Natural killer cell (primary cell): ENCODE measurements around the gene ITM2C. TPM values are rescaled to one million over a fixed set of nuclear protein-coding genes. Genes with fewer than 3 reads are reported as not detected.

Source experiments
- ATAC-seq, 3 donors: fragments of 150-1000 bp in 2 of 3; fragments of 200-7000 bp in 1 of 3; cut with Tn5 transposase; 1 replicate in 1 of 3; 2 replicates in 2 of 3; pipeline ENCODE4 v1.10.0; 2021; ENCODE audit warnings: mild to moderate bottlenecking in 2 of 3, moderate library complexity in 2 of 3
- DNase-seq, 2 donors: peaks; one replicate each; pipeline versions ENCODE4 v3.0.0 to v3.0.0-alpha.2; 2013 to 2021; ENCODE audit warnings: mixed read lengths in 1 of 2
- H3K27ac ChIP-seq: one replicate; pipeline ENCODE4 v1.5.1; 2013; ENCODE audit warnings: mild to moderate bottlenecking, low read length
- H3K27me3 ChIP-seq: one replicate; pipeline ENCODE4 v1.6.1; 2013; ENCODE audit warnings: low read length; ENCODE audit not compliant: control insufficient read depth, insufficient read depth
- H3K36me3 ChIP-seq: one replicate; pipeline ENCODE4 v1.6.1; 2013; ENCODE audit warnings: low read length; ENCODE audit not compliant: control insufficient read depth, insufficient read depth
- H3K4me1 ChIP-seq: one replicate; pipeline ENCODE4 v1.6.1; 2013; ENCODE audit warnings: low read length; ENCODE audit not compliant: control insufficient read depth, insufficient read depth
- H3K4me3 ChIP-seq: one replicate; pipeline ENCODE4 v1.5.1; 2013; ENCODE audit warnings: low read length
- H3K9me3 ChIP-seq: one replicate; pipeline ENCODE4 v1.6.1; 2013; ENCODE audit warnings: low read length; ENCODE audit not compliant: control insufficient read depth, insufficient read depth
- H3K27ac Mint-ChIP-seq, 2 donors: one replicate each; pipeline ENCODE4 v1.8.0; 2022; ENCODE audit warnings: mild to moderate bottlenecking in 2 of 2, mixed read lengths in 2 of 2, moderate library complexity in 1 of 2
- H3K27me3 Mint-ChIP-seq, 2 donors: one replicate each; pipeline ENCODE4 v1.8.0; 2022; ENCODE audit warnings: low read depth in 2 of 2, mixed read lengths in 2 of 2
- H3K36me3 Mint-ChIP-seq: one replicate; pipeline ENCODE4 v1.8.0; 2022; ENCODE audit warnings: mixed read lengths
- H3K4me1 Mint-ChIP-seq, 2 donors: one replicate each; pipeline ENCODE4 v1.8.0; 2022; ENCODE audit warnings: mixed read lengths in 2 of 2
- H3K4me3 Mint-ChIP-seq: one replicate; pipeline ENCODE4 v1.8.0; 2022; ENCODE audit warnings: mild to moderate bottlenecking, moderate library complexity, mixed read lengths
- H3K9me3 Mint-ChIP-seq, 2 donors: one replicate each; pipeline ENCODE4 v1.8.0; 2022; ENCODE audit warnings: mixed read lengths in 2 of 2
- WGBS: methylation state at CpG from one replicate; pipeline ENCODE4 v1.1.7; 2013; ENCODE audit warnings: missing lambda C conversion rate; ENCODE audit not compliant: insufficient coverage; 5-methylcytosine and 5-hydroxymethylcytosine counted together
- intact Hi-C: fragments of 100-400 bp; cut with micrococcal nuclease; formaldehyde crosslinking; loops from one replicate; pipeline ENCODE4 v1.14.2; 2022
- total RNA-seq, 4 donors: library from RNA; stranded (reverse); fragments of 120-200 nt in 1 of 4; gene quantifications; one replicate each; pipeline versions ENCODE4 v1.2.3 to v1.2.4, GENCODE V29; 2013 to 2022
- TF ChIP-seq, protein P1 (sequence below): fragments of 200-600 bp; IDR thresholded peaks from one replicate; pipeline ENCODE4 v1.8.0; 2022; ENCODE audit warnings: antibody characterized with exemption

Gene ITM2C
- total RNA-seq, 3 donors from 2014 or later (not counting 1 experiment from before 2014, with no cell fraction given), result 4.7 to 36.3 (median 5.1) TPM

DNA sequence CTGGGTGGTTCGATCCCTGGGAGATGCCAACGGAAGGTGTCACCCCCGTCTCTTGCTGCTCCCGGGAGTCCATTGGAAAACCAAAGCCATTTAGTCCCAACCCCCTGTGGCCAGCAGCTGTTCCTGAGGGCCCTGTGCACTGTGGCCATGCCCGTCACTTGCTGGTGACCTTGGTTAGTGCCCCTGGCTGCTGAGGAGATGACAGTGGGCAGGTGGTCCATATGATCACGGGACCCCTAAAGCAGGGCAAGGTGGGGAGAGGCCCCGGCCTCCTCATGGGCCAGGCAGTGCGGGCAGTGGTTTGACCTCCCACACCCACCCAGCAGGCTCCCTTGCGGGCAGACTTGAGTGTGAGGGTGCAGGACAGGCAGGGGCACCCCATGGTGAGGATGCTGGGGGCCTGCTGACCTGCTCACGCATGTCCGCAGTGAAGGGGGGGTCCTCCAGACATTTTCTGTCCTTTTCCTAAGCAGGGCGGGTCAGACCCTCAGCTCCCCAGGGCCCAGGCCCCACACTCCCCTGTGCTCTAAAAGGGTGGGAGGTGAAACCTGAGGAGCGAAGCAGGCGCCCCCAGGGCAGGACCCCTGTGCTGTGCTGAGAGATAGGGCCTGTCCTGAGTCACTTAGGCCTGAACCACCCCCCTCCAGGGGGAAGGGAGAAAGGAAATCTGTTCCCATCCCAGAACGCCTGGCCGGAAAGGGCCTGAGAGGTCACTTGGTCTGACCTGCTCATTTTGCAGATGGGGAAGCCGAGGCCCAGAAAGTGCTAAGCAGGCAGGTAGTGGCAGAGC, 6.8 kb downstream of the ITM2C start:
- TF ChIP-seq, protein P1, sequence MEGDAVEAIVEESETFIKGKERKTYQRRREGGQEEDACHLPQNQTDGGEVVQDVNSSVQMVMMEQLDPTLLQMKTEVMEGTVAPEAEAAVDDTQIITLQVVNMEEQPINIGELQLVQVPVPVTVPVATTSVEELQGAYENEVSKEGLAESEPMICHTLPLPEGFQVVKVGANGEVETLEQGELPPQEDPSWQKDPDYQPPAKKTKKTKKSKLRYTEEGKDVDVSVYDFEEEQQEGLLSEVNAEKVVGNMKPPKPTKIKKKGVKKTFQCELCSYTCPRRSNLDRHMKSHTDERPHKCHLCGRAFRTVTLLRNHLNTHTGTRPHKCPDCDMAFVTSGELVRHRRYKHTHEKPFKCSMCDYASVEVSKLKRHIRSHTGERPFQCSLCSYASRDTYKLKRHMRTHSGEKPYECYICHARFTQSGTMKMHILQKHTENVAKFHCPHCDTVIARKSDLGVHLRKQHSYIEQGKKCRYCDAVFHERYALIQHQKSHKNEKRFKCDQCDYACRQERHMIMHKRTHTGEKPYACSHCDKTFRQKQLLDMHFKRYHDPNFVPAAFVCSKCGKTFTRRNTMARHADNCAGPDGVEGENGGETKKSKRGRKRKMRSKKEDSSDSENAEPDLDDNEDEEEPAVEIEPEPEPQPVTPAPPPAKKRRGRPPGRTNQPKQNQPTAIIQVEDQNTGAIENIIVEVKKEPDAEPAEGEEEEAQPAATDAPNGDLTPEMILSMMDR, result no peak
- Histone ChIP-seq H3K36me3 (no peaks in the 10 kb centered on the region), H3K9me3 (no peaks in the 10 kb centered on the region), H3K4me1 (peaks cover 65% of the 10 kb centered on the region), H3K27ac (no peak overlapping the region), H3K27me3 (peaks cover 35% of the 10 kb centered on the region), H3K4me3 (no peak overlapping the region)
- Mint-ChIP-seq H3K4me1 (peaks cover 0 to 34% of the 10 kb centered on the region in 2 donors), H3K27me3 (peaks cover 44 to 47% of the 10 kb centered on the region in 2 donors), H3K9me3 (no peaks in the 10 kb centered on the region), H3K36me3 (no peaks in the 10 kb centered on the region), H3K27ac (no peak overlapping the region), H3K4me3 (no peak overlapping the region)
- peak in 1 of 2 donors; percentile 13 for DNase-seq
- no peak for ATAC-seq
- intact Hi-C loops, result no loop called here
- 86% methylated on average over 15 of the region's 17 CpGs for WGBS

DNA sequence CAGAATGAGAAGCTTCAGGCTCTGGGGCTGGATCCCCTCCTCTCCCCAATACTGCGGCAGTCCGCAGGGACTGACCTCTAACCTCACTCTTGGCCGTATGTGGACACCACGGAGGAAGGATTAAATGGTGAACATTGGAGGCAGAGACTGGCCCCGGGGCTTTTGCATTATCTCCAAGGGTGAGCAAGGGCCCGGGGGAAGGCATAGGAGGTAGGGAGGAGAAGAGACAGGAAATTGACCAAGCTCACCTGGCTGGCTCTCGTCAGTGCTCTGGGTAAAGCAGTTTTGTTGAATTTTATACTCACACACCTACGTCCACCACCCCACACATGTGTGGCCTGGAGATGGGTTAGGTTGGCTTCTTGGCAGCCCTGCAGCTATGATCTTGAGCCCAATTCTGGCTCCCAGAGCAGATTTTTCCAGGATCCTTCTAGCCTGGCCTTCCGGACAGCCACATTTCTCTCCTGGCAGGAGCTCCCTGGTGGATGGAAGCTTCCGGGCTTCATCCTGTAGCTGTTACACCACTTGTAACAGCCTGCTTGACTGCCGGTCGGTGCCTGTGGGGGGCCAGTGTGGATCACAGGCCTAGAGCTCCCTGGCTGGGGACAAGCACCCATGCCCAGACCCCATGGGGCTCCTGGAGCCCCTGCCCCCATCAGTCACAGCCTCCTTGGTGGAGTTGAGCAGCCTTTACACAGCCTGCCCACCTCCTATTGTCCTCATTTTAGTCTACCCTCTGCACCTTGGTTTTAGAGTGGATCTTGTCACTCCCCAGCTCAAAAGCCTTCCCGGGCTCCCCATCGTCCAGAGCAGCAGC, 7.6 kb downstream of the ITM2C start:
- Histone ChIP-seq H3K4me1 (peaks cover 65% of the 10 kb centered on the region), H3K9me3 (no peaks in the 10 kb centered on the region), H3K4me3 (no peak overlapping the region), H3K27ac (peak overlapping the region; percentile 36), H3K27me3 (peaks cover 35% of the 10 kb centered on the region), H3K36me3 (no peaks in the 10 kb centered on the region)
- no peak overlapping the region for H3K4me3 Mint-ChIP-seq
- ATAC-seq (no peak), DNase-seq (peak in 1 of 2 donors; percentile 13)
- H3K9me3 Mint-ChIP-seq, result no peaks in the 10 kb centered on the region
- no peaks in the 10 kb centered on the region for H3K36me3 Mint-ChIP-seq
- TF ChIP-seq, protein P1, result no peak
- H3K27me3 Mint-ChIP-seq, result peaks cover 44 to 47% of the 10 kb centered on the region in 2 donors
- H3K4me1 Mint-ChIP-seq, result peaks cover 8 to 34% of the 10 kb centered on the region in 2 donors
- intact Hi-C loops, result no loop called here
- 94% methylated on average over 11 of the region's 14 CpGs for WGBS
- H3K27ac Mint-ChIP-seq, result no peak overlapping the region

DNA sequence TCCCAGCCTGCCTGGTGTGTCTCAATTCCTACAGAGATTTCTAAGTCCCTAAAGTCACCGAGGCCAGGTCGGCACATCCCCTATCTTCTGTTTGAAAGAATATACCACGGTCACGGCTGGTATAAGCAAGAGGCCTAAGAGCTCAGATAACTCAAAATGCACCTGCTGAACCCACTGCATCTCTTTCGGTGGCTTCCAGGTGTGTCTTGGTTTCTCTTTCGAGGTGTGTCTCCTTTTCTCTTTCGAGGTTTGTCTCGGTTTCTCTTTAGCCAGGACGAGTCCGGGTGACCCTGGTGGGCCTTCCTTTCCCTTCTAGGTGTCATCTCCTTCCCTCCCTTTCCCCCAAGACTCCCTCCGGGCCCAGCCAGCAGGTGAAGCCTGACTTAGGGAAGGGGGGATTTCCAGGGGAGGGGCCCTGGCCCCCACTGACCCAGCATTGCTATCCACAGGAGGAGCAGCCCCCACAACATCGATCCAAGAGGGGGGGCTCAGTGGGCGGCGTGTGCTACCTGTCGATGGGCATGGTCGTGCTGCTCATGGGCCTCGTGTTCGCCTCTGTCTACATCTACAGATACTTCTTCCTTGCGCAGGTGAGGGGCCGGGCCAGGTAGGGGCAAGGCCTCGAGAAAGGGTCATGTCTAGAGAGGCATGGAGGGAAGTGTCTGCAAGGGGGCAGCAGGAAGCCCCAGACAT, 8.4 kb downstream of the ITM2C start:
- Histone ChIP-seq H3K27me3 (peaks cover 35% of the 10 kb centered on the region), H3K9me3 (no peaks in the 10 kb centered on the region), H3K27ac (peak overlapping the region; percentile 36), H3K4me1 (peaks cover 66% of the 10 kb centered on the region), H3K36me3 (no peaks in the 10 kb centered on the region), H3K4me3 (no peak overlapping the region)
- WGBS, result 66% methylated on average over 20 of the region's 21 CpGs
- DNase-seq (peak in 1 of 2 donors; percentile 14), ATAC-seq (no peak)
- peaks cover 44 to 47% of the 10 kb centered on the region in 2 donors for H3K27me3 Mint-ChIP-seq
- TF ChIP-seq, protein P1, result no peak
- peaks cover 15 to 41% of the 10 kb centered on the region in 2 donors for H3K4me1 Mint-ChIP-seq
- H3K4me3 Mint-ChIP-seq, result no peak overlapping the region
- no peaks in the 10 kb centered on the region for H3K9me3 Mint-ChIP-seq
- no peaks in the 10 kb centered on the region for H3K36me3 Mint-ChIP-seq
- intact Hi-C loops, result no loop called here
- H3K27ac Mint-ChIP-seq, result no peak overlapping the region
